ENCODE data around the gene VGLL2.

DNA sequence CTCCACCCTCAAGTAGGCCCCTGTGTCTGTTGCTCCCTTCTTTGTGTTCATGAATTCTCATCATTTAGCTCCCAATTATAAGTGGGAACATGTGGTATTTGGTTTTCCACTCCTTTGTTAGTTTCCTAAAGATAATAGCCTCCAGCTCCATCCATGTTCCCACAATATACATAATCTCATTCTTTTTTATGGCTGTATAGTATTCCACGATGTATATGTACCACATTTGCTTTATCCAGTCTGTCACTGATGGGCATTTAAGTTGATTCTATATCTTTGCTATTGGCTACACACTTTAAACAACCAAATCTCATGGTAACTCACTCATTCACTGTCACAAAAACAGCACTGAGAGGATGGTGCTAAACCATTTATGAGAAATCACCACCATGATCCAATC lies 35.5 kb upstream of the VGLL2 start:
- no peak for TF ChIP-seq POLR2A (IDR thresholded peaks at IDR 0.05)
- TF ChIP-seq, protein P1, sequence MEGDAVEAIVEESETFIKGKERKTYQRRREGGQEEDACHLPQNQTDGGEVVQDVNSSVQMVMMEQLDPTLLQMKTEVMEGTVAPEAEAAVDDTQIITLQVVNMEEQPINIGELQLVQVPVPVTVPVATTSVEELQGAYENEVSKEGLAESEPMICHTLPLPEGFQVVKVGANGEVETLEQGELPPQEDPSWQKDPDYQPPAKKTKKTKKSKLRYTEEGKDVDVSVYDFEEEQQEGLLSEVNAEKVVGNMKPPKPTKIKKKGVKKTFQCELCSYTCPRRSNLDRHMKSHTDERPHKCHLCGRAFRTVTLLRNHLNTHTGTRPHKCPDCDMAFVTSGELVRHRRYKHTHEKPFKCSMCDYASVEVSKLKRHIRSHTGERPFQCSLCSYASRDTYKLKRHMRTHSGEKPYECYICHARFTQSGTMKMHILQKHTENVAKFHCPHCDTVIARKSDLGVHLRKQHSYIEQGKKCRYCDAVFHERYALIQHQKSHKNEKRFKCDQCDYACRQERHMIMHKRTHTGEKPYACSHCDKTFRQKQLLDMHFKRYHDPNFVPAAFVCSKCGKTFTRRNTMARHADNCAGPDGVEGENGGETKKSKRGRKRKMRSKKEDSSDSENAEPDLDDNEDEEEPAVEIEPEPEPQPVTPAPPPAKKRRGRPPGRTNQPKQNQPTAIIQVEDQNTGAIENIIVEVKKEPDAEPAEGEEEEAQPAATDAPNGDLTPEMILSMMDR (IDR thresholded peaks at IDR 0.05) = no peak

All from right lobe of liver (tissue), 4 donors.